T-helper 17 cell (primary cell): ENCODE results near the gene CIB4. TPM values are rescaled to one million over a fixed set of nuclear protein-coding genes. Genes with fewer than 3 reads are reported as not detected.

Experiments used
- ATAC-seq: fragments of 150-1000 bp; cut with Tn5 transposase; 2 replicates; pipeline ENCODE4 v1.10.0; 2021; ENCODE audit warnings: mild to moderate bottlenecking, moderate library complexity
- DNase-seq, 3 donors: peaks; one replicate each; pipeline versions ENCODE4 v3.0.0 to v3.0.0-alpha.2; 2020 to 2021
- H3K9me3 ChIP-seq: one replicate; pipeline ENCODE4 v1.7.0; 2013; ENCODE audit warnings: low read length, mild to moderate bottlenecking; ENCODE audit not compliant: control insufficient read depth, poor library complexity, severe bottlenecking
- H3K27ac Mint-ChIP-seq: one replicate; pipeline ENCODE4 v1.8.0; 2022; ENCODE audit warnings: mild to moderate bottlenecking, moderate library complexity, mixed read lengths
- H3K27me3 Mint-ChIP-seq: one replicate; pipeline ENCODE4 v1.8.0; 2022; ENCODE audit warnings: mixed read lengths
- H3K36me3 Mint-ChIP-seq: one replicate; pipeline ENCODE4 v1.8.0; 2022; ENCODE audit warnings: low read depth, mixed read lengths
- H3K4me1 Mint-ChIP-seq: one replicate; pipeline ENCODE4 v1.8.0; 2022; ENCODE audit warnings: mild to moderate bottlenecking, mixed read lengths
- H3K4me3 Mint-ChIP-seq: one replicate; pipeline ENCODE4 v1.8.0; 2022; ENCODE audit warnings: mild to moderate bottlenecking, moderate library complexity, mixed read lengths
- total RNA-seq, 4 donors: library from RNA in 2 of 4; stranded (reverse) in 2 of 4; gene quantifications; one replicate each; pipeline ENCODE4 v1.2.3 and lab custom pipeline; 2022 to 2026

The CIB4 gene
- total RNA-seq, 2 donors from 2014 or later, result not detected

- Mint-ChIP-seq H3K4me3 (no peak overlapping the region), H3K27ac (no peak overlapping the region), H3K36me3 (no peaks in the 10 kb centered on the region), H3K27me3 (peaks cover 84% of the 10 kb centered on the region), H3K4me1 (peaks cover 5% of the 10 kb centered on the region)
- H3K9me3 ChIP-seq, result no peaks in the 10 kb centered on the region
- ATAC-seq, result no peak
- no peak for DNase-seq
Observed at GRCh38 chr2:26563686-26564085, 77.5 kb downstream of the CIB4 start.

DNA sequence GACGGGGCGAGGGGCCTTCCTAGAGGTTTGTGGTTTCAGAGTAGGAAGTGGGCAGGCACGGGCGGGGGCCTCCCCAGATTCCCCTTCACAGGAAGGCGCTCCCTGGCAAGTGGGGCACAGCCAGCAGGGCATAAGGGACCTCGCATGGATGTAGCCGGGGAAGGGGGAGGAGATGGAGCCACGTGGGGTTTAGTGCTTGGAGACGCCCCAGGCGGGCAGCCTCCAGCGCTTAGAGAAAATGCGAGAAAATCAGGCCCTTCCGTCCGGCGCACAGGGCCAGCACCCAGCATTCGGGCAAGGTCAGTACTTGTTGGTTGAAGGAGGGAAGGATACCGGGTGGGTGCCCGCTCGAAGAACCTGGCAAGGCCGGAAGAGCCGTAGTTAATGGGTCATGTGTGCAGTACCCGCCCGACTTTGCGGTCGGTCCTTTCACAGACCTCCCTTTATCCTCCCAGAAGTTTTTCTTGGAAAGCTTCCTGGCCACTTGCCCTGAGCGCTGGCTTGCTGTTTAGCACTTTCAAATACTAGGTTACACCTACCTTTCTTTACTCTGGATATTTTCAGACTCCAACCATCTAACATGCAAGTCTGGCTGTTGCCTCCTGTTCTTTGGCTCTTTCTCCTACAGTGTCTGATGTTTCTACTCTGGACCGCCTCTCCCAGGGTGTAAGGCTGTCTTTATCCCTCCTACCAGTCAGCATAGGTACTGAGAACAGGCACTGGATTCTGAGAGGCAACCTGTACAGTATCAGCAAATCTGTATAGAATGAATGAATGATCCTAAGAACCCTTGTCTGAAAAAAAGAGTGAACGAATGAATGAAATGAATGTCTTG is 78.1 kb downstream of the CIB4 start:
- ATAC-seq, result no peak
- peaks cover 5% of the 10 kb centered on the region for H3K4me1 Mint-ChIP-seq
- DNase-seq, result no peak
- H3K4me3 Mint-ChIP-seq, result peak overlapping the region; percentile 19
- H3K27ac Mint-ChIP-seq, result no peak overlapping the region
- H3K27me3 Mint-ChIP-seq, result peaks cover 89% of the 10 kb centered on the region
- no peaks in the 10 kb centered on the region for H3K9me3 ChIP-seq
- H3K36me3 Mint-ChIP-seq, result no peaks in the 10 kb centered on the region

DNA sequence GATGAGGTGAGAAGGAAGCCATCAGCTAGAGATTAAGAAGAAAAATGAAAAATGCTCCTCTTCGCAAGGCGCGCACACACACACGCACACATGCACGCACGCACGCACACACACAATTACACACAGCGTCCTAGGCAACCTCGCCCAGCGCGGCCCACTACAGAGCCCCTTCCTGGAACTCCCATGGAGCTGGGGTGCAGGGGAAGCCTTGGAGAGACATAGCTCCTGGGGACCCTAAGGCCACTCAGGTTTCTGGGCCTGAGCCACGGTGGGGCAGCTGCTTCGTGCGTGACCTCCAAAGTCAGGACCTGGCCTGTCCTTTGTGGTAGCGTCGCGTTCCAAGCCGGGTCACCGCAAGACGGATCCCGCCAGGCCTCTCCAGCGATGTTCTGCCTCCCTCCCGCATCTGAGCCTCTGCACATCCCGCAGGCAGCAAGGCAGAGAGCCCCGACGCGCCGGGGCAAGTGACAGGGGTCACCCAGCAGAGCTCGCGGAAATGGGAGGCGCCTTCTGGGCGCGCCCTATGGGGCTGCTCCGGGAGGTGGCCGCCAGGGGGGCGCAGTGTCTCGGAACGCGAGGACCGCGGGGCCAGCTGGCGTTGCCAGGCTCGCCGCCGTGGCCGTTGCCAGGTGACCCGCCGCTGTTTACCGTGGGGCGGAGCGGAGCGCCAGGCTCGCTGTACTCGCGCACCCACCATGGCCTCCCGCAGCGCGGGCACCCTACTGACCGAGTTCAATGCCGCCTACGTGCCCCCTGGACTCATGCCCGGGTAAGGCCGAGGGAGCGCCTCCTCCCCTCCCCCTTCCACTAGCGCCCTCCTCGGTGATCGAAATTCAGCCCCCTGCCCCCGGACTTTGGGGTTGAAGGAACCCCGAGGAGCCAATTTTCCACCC is 79.0 kb downstream of the CIB4 start:
- ATAC-seq (peak; percentile 54), DNase-seq (no peak)
- Mint-ChIP-seq H3K4me3 (peak overlapping the region; percentile 56), H3K4me1 (peaks cover 5% of the 10 kb centered on the region), H3K27ac (no peak overlapping the region), H3K36me3 (no peaks in the 10 kb centered on the region), H3K27me3 (peaks cover 89% of the 10 kb centered on the region)
- no peaks in the 10 kb centered on the region for H3K9me3 ChIP-seq

GRCh38 chr2:26561376-26561775 is 79.8 kb downstream of the CIB4 start:
- no peaks in the 10 kb centered on the region for H3K9me3 ChIP-seq
- Mint-ChIP-seq H3K27ac (no peak overlapping the region), H3K4me1 (peaks cover 5% of the 10 kb centered on the region), H3K36me3 (no peaks in the 10 kb centered on the region), H3K4me3 (peak overlapping the region; percentile 56), H3K27me3 (peaks cover 92% of the 10 kb centered on the region)
- ATAC-seq, result no peak
- no peak for DNase-seq

- Mint-ChIP-seq H3K4me1 (peaks cover 5% of the 10 kb centered on the region), H3K27ac (no peak overlapping the region), H3K36me3 (no peaks in the 10 kb centered on the region), H3K27me3 (peaks cover 92% of the 10 kb centered on the region), H3K4me3 (no peak overlapping the region)
- no peaks in the 10 kb centered on the region for H3K9me3 ChIP-seq
- ATAC-seq, result no peak
- no peak for DNase-seq
Observed at GRCh38 chr2:26560892-26561291, 80.3 kb downstream of the CIB4 start.

DNA sequence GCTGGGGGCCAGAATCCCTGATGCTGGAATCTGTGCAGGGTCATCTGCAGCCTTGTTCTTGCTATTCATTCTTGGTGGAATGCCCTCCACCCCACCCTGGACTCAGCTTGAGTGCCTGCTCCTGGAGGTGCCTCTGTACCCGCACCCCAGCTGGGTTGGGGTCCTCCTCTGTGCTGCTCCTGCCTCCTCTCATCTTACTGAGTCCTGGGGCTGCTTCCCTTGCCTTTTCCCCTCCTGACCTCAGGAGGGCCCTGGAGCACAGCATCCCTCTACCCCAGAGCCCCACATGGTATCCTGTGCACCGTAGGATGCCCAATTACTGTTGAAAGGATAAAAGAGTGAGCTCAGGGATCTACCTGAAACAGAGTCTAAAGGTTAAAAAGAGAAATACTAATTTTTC is 81.6 kb downstream of the CIB4 start:
- no peaks in the 10 kb centered on the region for H3K9me3 ChIP-seq
- DNase-seq, result no peak
- H3K27ac Mint-ChIP-seq, result no peak overlapping the region
- H3K4me1 Mint-ChIP-seq, result peaks cover 6% of the 10 kb centered on the region
- H3K27me3 Mint-ChIP-seq, result peaks cover 92% of the 10 kb centered on the region
- peaks cover under 1% of the 10 kb centered on the region for H3K36me3 Mint-ChIP-seq
- H3K4me3 Mint-ChIP-seq, result no peak overlapping the region
- ATAC-seq, result no peak

DNA sequence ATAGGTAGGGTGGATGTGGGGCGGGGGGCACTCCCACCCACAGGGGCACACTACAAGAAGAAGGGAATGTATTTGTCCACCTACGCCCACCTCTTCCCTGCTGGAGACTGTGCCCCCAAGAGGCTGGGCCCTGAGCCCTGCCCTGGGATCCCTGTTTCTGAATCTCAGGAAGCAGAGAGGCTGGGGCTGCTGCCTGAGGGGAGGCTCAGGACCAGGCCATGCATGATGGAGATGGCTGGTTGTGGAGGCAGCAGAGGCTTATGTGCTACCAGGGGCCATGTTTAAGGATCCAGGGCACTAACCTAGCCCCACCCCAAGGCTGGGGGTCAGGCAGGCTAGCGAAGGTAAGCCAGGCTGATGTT is 82.1 kb downstream of the CIB4 start:
- Mint-ChIP-seq H3K4me1 (peaks cover 9% of the 10 kb centered on the region), H3K4me3 (no peak overlapping the region), H3K36me3 (peaks cover 3% of the 10 kb centered on the region), H3K27ac (no peak overlapping the region), H3K27me3 (peaks cover 92% of the 10 kb centered on the region)
- no peak for DNase-seq
- no peaks in the 10 kb centered on the region for H3K9me3 ChIP-seq
- no peak for ATAC-seq

DNA sequence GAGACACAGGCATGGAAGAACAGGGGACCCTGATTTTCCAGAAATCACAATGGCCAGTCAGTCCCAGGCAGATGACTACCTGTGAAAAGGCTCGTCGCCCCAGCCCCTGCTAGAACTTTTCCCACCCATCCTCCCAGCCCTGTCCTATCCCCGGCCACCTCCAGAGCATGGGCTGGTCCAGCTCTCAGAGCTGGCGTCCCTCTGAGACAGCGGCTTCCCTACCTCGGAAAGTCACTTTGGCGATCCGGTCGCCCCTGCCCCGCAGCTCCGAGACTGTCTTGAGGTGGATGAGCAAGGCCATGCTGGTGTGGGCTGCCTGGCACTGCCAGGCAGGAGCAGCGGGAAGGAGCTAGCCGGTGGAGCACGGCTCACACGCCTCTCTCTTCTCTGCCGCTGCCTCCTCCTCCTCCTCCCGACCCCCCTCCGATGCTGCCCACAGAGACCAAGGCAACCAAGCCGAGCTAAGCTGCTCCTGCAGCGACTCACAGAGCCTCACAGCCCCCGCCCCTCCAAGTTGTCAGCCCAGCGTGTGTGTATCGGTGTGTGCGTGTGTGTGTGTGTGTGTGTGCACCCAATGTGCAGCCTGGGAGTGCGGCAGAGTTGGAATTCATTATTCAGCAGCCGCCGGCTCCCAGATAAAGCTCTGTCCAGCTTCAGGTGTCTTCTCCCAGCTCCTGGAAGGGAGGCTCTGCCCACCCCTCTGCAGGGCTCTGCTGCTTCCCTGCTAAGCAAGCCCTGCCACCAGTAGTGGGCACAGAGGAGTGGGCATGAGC is 82.7 kb downstream of the CIB4 start:
- H3K36me3 Mint-ChIP-seq, result peaks cover 3% of the 10 kb centered on the region

DNA sequence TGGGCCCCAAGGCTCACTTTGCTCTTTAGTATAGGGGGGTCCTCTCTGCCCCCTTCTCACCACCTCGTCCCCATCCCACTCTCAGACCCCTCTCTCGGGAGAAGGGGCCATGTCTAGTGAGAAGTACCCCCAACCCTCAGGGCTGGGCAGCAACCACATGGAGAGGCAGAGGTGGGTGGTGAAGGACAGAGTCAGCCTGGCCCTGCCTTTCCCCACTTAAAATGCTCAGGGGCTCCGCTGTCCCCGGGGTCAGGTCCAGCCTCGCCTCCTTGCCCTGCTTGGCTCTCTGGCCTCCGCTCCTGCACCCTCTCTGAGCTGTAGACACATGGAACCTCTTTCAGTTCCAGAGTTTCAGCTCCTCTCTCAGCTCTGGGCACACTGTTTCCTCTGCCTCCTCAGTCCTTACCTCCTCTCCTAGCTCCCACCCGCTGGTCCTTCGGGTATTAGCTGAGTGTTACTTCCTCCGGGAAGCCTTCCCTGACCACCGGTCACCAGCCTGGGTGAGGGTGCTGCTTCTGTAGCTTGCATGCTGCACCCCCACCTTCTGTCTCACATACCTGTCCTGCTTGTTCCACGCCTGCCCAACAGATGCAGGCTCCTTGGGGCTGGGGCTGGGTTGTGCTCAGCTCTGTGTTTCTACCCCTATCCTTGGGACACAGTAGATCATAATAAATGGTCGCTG is 83.8 kb downstream of the CIB4 start:
- DNase-seq (no peak), ATAC-seq (no peak)
- peaks cover 12% of the 10 kb centered on the region for H3K4me1 Mint-ChIP-seq
- H3K36me3 Mint-ChIP-seq, result peaks cover 3% of the 10 kb centered on the region
- no peak overlapping the region for H3K27ac Mint-ChIP-seq
- H3K27me3 Mint-ChIP-seq, result peaks cover 93% of the 10 kb centered on the region
- no peaks in the 10 kb centered on the region for H3K9me3 ChIP-seq
- H3K4me3 Mint-ChIP-seq, result no peak overlapping the region

More for the DNA sequence above, 82.7 kb downstream of the CIB4 start:
- Mint-ChIP-seq H3K4me1 (peaks cover 11% of the 10 kb centered on the region), H3K4me3 (no peak overlapping the region), H3K27ac (no peak overlapping the region), H3K27me3 (peaks cover 92% of the 10 kb centered on the region)
- no peaks in the 10 kb centered on the region for H3K9me3 ChIP-seq
- DNase-seq (no peak), ATAC-seq (no peak)

- no peaks in the 10 kb centered on the region for H3K9me3 ChIP-seq
- Mint-ChIP-seq H3K27me3 (peaks cover 94% of the 10 kb centered on the region), H3K4me1 (peaks cover 10% of the 10 kb centered on the region), H3K4me3 (no peak overlapping the region), H3K27ac (no peak overlapping the region), H3K36me3 (peaks cover 3% of the 10 kb centered on the region)
- DNase-seq, result no peak
- no peak for ATAC-seq
Observed at GRCh38 chr2:26556309-26557243, 84.6 kb downstream of the CIB4 start.

- peaks cover 10% of the 10 kb centered on the region for H3K4me1 Mint-ChIP-seq
- peaks cover 94% of the 10 kb centered on the region for H3K27me3 Mint-ChIP-seq
- H3K4me3 Mint-ChIP-seq, result no peak overlapping the region
- peaks cover 3% of the 10 kb centered on the region for H3K36me3 Mint-ChIP-seq
- no peak overlapping the region for H3K27ac Mint-ChIP-seq
- no peak for ATAC-seq
- H3K9me3 ChIP-seq, result no peaks in the 10 kb centered on the region
- no peak for DNase-seq
Observed at GRCh38 chr2:26555246-26556133, 85.7 kb downstream of the CIB4 start.
